Stimulated activated CD4-positive, alpha-beta T cell treated with anti-CD3 and anti-CD28 coated beads, Interleukin-12 subunit alpha, Interleukin-12 subunit beta, amount 100 ng/mL, for 24 hours (primary cell): ENCODE measurements around the gene ZNF277.

Source experiments
- DNase-seq, 2 experiments: peaks; one replicate each; pipeline ENCODE4 v3.0.0-alpha.2; 2020; ENCODE audit warnings: low read depth in 2 of 2

ZNF277 gene

DNA sequence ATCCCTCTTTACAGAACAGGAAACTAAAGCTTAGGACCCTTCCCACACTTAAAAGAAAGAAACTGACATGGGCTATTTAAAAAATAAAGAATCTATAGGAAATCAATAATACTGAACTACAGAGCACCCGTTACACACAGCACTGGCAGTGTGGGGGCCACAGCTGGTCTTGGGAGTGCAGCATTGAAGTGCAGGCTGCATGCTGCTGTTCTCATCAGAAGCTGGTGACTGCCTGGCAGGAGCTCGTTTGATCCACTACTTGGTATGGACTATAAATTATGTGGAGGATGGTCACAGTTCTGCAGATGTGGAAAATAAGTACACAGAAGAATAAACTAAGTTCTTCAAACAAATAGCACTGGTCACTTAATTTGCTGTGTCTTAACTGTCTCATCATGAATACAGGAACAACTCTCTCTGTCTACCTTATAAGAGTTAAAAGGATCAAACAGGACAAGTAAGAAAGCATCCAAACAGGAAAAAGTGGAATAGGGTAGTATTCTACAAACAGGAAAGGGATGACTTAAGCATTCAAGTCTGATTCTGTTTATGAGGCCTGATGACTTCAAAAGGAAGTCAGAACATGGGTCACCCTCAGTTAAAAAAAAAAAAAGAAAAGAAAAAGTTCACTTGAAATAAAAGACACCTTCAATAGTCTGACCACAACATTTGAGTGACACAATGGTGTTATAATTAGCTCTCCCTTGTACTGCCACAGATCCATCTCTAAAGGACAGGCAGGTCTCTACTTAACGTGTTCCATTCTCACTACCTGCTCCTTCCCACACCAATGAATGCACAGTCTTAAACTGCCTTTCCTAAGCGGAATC lies 21.3 kb upstream of the ZNF277 start:
- no peak for DNase-seq

DNA sequence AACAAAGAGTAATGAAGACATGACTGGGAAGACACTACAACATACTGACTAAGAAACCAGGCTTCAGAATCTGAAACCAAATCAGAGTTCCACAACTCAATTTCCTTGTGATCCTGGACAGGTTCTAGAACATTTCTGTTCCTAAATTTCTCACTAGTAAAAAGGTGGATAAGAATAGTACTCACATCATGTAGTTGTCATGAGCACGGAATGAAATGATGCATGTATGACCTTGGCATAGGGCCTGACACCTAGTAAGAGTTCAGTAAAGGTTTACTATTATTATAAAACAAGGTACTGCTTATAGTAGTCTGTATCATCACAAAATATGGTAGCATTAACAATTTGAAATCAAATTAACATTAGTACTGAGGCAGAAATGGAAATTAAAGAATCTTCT lies 20.2 kb upstream of the ZNF277 start:
- DNase-seq = no peak

DNA sequence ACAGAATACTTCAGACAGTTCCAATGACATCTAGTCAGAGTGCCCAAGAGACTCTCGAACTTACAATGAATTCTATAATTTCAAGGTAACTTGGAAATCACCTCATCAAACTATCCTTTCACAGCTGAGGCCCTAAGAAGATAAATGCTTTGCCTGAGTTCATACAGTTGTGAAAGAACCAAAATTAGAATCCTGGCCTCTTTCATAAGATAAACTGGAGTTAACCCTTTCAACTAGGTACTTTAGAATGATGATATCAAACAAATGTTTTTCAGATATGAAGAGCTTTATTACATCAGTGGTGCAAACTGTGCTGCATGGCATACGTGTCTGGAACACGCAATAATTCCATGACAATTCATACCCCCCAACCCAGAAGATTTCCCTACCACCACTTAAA lies 18.2 kb upstream of the ZNF277 start:
- no peak for DNase-seq

DNA sequence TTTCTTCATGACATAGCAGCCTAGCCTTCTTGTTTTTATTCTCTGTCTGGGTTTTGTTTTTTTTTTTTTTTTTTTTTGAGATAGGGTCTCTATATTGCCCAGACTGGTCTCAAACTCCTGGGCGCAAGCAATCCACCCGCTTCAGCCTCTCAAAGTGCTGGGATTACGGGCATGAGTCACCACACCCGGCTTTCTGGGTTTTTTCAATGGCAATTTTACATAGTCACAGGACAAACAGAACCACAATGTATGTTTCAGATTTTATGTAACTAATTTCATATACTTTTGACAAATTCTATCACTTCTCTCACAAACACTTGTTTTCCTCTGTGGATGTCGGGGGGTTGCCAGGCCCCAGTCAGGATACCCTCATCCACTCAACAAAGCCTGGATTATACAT lies 16.8 kb upstream of the ZNF277 start:
- no peak for DNase-seq

DNA sequence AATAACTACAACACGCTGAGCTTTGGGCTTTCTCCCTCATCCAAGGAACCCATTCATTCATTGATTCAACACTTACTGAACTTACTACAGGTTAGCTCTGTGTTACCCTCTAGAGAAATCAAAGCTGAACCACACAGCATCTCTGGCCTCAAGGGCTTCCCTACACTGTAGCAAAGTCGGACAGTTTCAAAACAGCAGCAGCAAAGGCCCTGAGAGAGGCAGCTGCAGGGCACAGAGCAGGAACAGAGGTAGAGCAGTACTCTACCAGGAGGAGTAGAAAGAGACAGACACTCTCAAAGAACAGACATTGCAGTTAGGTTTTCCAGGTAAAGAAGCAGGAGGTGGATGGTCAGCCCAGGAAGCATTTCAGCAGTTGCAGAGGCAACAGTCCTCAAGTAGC lies 16.4 kb upstream of the ZNF277 start:
- no peak for DNase-seq

DNA sequence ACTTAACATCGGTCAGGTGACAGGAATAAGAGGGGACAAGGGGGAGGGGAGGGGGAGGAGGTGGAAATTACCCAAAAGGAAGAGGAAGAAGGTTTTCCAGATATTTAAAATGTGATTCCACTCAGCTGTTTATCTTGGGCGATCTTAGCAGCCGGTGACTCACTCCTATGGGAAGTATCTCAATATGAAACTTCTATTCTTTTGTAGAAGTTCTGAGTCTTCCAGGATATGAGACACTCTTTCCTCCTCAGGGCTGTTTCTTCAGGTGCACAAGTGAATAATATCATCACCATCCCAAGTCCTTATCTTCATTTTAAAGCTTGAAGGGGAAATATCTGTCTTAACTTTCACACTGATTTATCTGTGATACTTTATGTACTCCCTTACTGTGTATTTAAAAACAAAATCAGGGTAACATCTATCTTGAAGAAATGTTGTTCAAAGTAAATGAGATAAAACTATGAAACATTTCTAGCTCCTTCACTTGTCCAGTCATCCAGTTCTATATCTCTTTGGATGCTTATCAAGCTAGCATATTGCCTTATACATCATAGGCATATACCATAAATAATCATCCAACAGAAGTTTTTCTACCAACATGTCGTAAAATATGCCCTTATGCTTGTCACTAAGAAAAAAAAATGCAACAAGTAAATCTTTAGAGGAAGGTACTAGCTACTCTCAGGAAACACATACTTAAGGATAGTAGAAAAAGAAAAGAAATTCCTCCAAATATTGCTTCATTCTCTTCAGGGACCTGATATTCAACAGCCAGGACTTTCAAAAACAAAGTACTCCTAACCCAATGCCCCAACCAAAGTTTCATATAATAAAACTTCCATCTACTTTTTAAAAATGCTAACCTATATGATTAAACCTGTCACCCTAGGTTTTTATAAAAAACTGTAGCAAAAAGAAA lies 14.0 kb upstream of the ZNF277 start:
- no peak for DNase-seq

DNA sequence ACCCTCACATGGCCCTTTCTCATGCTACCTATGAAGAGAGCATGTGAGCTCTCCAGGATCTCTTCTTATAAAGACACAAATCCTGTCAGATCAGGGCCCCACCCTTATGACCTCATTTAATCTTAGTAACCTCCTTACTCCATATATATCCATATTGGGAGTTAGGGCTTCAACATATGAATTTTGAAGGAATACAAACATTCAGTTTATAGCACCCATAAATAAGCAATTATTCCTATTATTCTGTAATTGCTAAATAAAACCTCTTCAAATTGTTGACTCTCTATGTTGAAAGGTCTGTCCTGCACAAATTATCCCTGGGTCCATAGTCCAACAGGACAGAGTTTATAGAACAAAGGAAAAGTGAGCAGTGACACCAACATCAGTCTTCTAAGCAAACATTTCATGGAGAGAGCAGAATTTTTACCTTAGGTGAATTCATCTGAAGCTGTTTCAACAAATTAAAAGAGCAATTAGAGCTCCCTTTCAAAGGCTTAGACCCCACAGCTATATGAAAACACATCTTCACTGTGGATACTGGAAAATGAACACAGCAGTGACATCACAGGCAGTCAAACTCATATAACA lies 12.5 kb upstream of the ZNF277 start:
- no peak for DNase-seq

DNA sequence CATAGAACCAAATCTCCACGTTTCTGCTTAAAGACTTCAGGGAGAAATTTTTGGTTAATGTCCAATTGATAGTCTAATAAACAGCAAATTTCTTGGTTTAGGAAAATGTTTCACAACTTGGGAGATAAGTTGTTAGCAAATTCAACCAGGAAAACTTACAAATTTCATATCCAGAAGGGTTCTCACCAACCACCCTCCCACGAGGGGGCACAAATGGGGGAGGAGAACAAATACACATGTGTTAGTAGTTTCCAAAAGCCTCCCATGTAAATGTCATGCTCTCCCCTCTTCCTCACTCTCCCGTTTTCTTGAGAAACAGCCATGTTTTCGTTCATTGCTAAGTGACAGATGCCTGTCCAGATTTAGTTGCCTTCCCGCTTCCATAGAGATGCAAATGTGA lies 10.8 kb upstream of the ZNF277 start:
- no peak for DNase-seq

DNA sequence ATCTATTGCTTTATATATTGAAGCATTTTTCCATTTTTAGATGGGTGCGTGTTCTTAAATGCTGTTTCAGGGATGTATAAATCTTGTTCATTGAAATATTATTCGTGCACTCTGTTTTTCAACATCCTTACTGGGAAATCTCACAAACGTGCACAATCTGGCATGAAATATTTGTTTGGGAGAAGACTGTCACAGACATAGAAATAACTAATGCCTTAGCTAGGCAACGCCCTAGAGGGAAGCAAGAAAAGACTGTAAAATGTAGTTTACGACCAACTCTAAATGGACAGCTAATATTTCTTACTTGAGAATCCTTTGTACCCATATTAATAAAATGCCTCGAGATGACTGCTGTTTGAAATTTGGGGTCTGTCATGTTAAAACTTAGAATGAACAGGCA lies 9.2 kb upstream of the ZNF277 start:
- no peak for DNase-seq

DNA sequence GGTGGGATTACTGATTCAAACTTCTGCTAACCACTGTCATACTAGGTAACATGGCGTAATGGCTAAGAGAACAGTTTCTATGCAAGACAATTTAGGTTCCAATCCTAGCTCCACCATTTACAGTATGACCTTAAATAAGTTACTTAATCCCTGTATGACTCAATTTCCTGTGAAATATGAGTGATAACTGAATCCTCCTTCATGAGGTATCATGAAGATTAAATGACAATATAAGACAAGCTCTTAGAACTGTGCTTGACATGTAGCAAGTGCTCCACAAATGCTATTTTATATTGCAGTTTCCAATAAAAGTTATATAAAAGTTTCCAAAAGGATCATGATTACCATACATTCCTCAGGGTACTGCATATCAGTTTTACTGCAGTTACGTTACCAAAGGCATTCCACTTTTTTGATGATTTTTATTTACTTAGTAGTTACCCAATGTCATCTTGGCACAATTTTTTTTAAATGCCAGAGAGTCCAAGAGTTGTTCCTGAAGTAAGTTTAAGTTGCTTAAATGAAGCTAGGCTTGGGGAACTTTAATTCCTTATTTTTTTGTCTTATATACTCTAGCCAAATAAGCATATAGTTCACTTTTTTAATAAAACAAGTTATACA lies 7.3 kb upstream of the ZNF277 start:
- no peak for DNase-seq

DNA sequence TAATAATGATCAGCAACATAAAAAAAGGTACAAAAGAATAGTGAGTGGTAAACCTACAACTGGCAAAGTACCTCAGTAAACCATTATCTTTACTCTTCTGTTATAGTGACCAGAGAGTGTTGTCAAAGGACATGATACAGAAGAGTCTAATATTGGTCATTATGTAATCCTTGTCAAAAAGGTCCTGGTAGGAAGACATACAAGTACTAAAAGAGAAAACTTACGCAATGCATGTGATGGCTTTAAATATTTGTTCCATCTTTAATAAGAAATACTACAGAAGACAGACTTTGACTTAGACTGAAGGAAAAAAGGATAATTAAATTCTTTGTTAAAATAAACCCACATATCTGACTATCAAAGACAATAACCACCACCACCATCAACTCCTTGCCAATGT lies 6.8 kb upstream of the ZNF277 start:
- no peak for DNase-seq

DNA sequence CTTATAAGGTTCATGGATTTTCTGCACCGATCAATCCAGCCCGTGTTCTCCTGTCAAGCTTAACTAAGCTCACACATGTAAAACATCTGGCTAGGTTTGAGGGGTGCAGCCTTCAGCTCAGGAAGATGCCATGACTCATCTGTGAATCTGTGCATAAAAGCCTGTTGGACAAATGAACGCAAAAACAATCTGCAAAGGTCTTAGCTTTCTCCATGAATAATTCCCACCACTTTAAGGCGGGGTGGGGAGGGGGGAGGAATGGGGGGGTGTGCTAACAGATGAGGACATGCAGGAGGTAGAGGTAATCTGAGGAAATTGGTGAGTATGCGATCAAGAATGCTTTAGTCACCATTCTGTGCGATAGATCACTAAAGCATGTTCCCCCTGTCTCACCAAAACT lies 5.1 kb upstream of the ZNF277 start:
- DNase-seq = no peak

DNA sequence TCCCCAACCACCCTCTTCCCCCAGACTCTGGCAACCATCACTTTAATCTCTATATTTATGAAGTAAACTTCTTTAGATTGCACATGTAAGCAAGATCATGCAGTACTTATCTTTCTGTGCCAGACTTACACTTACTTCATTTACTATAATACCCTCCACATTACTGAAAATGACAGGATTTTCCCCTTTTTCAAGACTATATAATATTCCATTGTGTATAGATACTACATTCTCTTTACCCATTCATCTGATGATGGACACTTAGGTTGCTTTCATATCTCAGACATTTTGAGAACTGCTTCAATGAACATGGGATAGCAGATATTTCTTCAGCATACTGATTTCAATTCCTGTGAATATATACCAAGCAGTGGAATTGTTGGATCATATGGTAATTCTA lies 4.7 kb upstream of the ZNF277 start:
- DNase-seq = no peak

DNA sequence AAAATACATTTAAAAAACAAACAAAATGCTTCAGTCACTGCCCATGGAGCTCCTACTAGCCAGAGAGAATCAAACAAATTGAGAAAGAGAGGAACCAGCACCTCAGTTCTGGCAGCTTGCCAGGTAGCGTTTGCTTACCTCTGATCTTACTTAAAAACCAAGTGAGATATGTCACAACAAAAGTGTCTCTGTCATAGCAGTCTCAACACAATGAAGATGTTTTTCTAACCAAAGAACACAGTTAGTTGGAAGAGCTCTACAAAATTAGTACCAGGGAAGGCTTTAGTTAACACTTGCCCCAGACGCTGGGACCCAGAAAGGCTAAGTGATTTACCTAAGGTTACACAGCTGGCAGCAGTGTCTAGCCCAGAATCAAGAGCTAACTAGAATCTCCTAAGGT lies 3.7 kb upstream of the ZNF277 start:
- DNase-seq = no peak

DNA sequence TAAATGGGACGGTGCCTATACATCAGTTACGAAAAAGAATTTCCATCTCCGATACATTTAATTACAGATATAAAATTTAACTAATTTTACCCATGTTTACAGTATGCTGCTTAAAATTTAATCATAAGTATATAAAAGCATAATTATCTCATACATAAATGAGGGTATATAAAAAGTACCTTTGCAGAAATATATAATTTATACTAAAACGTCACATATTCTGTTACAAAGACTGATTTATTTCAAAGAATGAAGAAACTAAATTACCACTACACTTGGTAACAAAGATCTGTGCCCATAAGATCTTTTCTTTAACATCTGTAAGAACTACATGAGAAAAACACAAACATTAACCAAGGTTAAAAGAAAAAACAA lies 3.1 kb upstream of the ZNF277 start:
- DNase-seq = no peak

DNA sequence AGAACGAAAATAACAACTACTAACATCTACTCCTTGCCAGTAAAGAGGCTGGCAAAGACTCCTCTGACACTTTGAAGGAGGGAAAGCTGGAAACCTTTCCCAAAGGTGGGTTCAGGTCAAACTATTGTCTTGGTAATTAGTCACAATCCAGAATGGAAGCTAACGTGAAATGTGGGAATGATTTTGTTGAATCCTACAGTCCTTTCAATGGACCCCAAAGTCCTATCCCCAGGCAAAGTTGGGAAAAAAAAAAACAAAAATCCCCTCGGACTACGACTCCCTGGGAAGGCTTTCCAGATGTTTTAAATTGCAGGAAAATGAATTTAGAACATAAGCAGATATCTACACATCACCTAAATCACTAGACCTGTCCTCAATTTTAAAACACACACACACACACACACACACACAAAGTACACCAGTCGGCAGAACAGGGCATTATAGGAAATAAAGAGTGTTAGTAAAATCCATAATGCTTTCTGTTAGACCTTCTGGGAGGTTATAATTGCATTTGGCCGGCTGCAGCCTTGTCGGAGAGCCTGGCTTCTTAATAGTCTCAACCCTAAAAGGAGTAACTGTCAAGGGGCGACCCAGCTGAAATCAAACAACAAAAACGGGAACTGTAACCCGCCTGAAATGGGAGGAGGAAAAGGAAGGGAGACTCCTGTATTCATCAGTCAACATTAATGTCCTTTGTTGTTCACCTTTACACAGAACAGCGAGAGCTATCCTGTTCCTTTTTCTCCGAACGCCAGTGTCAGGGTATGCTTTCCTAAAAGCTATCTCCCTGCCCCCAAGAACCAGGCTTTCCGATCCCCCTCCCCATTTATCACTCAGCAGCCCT lies 1.8 kb upstream of the ZNF277 start:
- no peak for DNase-seq

DNA sequence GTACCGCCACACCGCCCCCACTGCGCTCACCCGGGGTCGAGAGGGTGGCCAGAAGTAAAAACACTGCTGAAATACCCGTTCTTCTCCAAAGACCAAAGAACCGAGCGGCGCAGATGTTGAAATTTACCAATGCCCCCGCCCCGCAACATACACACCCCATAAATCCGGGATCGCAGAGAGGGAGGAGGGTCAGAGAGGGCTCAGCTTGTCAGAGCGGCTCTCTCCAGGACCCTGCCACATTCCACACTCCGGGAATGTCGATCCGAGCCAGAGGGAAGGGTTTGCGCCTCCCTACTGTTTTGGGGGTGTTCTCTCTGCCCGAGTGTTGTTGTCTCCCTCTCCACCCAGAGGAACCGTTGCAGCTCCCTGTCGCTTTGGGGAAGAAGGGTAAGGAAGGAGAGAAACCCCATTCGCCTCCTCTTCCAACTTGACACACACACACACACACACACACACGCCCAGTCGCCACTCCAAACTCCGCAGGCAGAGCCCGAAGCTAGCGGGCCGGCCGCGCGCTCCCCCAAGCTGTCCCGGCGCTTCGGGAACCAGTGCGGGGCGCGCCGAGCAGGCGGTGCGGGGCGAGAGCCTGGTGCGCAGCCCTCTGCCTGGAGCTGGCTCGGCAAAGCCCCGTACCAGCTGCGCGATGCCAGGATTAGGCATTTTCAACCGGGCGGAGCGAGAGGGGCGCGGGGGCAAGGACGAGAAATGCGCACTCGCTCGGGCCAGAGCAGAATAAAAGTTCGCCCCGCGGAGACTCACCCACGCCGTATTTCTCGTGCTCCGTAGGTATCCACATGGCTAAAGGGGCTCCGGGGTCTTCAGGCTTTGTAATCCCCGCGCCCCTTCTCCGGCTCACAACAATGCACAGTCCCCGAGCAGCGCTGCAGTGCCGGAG lies 905 bp upstream of the ZNF277 start:
- peak in 1 of 2 experiments; percentile 20 for DNase-seq

DNA sequence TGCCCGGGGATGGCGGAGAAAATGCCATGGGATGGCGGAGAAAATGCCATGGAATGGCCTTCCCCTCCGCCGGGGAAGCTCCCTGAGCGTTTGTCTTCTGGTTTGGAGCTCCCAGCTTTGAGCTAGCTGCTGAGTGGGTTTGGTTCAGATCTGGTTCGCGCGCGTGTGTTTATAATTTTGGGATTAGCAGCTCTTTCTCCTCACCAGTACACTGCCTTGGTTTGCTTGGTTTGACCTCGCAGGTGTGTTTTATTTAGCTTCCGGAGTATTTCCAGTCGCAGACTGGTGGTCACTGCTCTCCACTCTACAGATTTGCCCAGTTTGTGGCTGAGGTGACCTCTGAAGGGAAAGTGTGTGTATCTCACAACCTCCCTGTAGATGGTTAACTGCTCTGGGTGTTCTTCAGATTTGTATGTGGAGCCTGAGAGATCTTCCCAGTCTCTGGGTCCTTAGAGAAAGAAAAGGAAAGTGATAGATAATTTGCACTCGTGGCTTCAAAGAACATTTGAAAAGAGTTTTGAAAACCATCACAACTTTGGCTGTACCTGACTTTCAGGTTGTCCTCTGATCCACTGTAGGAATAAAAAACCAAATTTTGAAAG lies 597 bp downstream of the ZNF277 start:
- no peak for DNase-seq

DNA sequence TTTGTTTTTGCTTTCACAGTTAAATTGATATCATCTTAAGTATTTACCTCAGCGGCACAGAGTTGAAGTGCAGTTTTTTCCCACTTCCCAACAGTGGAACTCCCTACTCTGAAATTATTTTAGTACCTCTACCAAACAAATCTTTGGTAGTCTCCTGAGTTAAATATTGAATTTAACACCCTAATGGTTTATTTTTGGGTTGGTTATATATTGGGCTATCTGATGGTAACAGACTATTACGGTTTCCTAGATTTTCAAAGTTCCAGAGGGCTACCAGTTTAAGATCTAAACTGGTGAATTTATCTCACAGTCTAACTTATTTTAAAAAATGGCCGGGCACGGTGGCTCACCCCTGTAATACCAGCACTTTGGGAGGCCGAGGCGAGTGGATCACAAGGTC lies 1.3 kb downstream of the ZNF277 start:
- no peak for DNase-seq

DNA sequence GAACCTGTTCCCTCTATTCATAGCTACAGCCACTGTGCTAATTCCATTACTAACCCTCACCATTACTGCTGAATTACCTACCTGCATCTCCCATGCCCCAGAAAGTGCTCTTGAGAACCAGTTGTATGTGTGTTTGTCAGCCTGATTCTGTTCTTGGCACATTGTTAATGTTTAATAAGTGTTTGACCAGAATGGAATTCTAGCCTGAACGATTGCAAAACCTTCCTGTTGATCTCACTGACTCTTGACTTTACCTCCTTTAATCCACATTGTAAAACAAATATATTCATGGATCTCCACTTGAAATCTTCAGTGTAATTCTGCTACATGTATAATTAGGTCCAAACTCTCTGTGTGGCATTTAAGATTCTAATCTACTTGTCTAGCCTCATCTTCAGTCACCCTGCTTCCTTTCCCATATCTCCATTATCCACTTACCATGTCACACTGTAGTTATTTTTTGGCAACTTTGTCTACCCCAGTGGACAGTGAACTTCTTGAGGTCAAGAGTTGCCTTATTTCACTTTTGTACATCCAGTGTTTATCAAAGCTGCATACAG lies 4.9 kb downstream of the ZNF277 start:
- no peak for DNase-seq
